Osteocyte (in vitro differentiated cells): Measurements from ENCODE around the gene INO80B. TPM values are rescaled to one million over a fixed set of nuclear protein-coding genes. Genes with fewer than 3 reads are reported as not detected.

Experiments used
- DNase-seq: peaks from one replicate; pipeline ENCODE4 v3.0.0; 2021; ENCODE audit warnings: mixed read lengths; ENCODE audit not compliant: unreplicated experiment; ENCODE audit errors: extremely low spot score
- H3K27ac Mint-ChIP-seq: one replicate; pipeline ENCODE4 v1.8.0; 2021; ENCODE audit warnings: mild to moderate bottlenecking, mixed read lengths; ENCODE audit not compliant: unreplicated experiment
- H3K27me3 Mint-ChIP-seq: one replicate; pipeline ENCODE4 v1.8.0; 2021; ENCODE audit warnings: mixed read lengths; ENCODE audit not compliant: unreplicated experiment
- H3K36me3 Mint-ChIP-seq: one replicate; pipeline ENCODE4 v1.8.0; 2021; ENCODE audit warnings: mixed read lengths; ENCODE audit not compliant: unreplicated experiment
- H3K4me1 Mint-ChIP-seq: one replicate; pipeline ENCODE4 v1.8.0; 2021; ENCODE audit warnings: mixed read lengths; ENCODE audit not compliant: unreplicated experiment
- H3K4me3 Mint-ChIP-seq: one replicate; pipeline ENCODE4 v1.8.0; 2021; ENCODE audit warnings: mild to moderate bottlenecking, moderate library complexity, mixed read lengths; ENCODE audit not compliant: unreplicated experiment
- H3K9me3 Mint-ChIP-seq: one replicate; pipeline ENCODE4 v1.8.0; 2021; ENCODE audit warnings: mixed read lengths; ENCODE audit not compliant: unreplicated experiment
- CTCF ChIP-seq: fragments of 200-600 bp; sonication (generic); IDR thresholded peaks from 2 replicates; pipeline ENCODE4 v1.5.0; 2021; ENCODE audit warnings: antibody characterized with exemption, mild to moderate bottlenecking, moderate library complexity
- total RNA-seq: library from RNA; stranded (reverse); gene quantifications from 2 replicates; pipeline ENCODE4 v1.2.1, GENCODE V29; 2021

INO80B gene
- total RNA-seq, 1 donor from 2014 or later: 41.9 TPM

- H3K27ac Mint-ChIP-seq: peak overlapping the region; percentile 83
- H3K4me3 Mint-ChIP-seq: peak overlapping the region; percentile 71
- H3K27me3 Mint-ChIP-seq: peaks cover 29% of the 10 kb centered on the region
- no peaks in the 10 kb centered on the region for H3K9me3 Mint-ChIP-seq
- peaks cover 73% of the 10 kb centered on the region for H3K4me1 Mint-ChIP-seq
- H3K36me3 Mint-ChIP-seq: peaks cover 16% of the 10 kb centered on the region
- TF ChIP-seq CTCF: peak; percentile 40
- DNase-seq: peak; percentile 92
Observed at GRCh38 chr2:74502720-74503505, 48.0 kb downstream of the INO80B start.

DNA sequence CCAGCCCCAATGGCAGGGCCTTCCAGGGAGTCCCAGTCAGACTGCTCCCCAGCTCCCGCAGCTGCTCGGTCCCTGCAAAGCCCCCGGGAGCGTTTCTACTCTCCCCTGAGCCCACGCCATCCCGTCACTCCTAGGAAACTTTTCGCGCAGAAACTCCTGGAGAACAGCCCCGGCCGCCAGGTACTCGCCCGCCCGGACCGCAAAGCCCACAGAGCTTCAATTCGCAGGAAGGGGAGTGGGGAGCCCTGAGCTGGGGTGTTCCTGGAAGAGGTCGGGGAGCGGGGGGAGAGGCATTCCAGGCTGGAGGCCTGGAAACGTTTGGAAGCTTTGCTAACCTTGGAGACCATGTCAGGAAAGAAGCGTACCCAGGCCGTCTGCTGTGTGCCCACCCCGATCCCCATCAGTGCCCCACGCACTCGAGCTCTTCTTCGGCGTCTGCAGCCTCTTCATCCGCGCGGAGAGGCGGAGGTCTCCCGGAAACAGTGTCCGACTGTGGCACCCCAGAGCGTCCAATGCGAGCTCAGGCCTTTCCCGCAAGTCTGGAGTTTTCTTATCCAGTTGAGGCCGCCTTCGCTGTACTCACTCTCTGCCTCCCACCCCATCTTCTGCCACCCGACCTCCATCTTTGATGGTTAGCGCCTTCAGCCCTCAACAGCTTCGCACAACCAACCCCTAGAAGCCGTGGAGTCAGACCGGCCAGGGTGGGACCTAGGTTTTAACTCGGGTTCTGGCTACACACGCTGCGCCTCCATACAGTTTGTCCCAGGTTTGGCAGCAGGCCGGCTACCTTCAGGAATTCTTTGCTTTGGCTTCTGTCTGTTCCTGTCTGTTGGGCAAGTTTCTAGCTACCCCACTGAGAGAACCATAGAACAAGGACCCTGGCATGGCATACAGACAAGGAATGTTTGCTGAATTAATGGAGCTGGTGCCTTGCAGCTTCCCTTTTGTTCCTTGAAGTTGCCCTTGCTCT is 48.9 kb downstream of the INO80B start:
- H3K27ac Mint-ChIP-seq: peak overlapping the region; percentile 83
- DNase-seq: no peak
- peak overlapping the region; percentile 71 for H3K4me3 Mint-ChIP-seq
- H3K27me3 Mint-ChIP-seq: peaks cover 27% of the 10 kb centered on the region
- no peak for TF ChIP-seq CTCF
- H3K36me3 Mint-ChIP-seq: peaks cover 16% of the 10 kb centered on the region
- H3K9me3 Mint-ChIP-seq: no peaks in the 10 kb centered on the region
- peaks cover 73% of the 10 kb centered on the region for H3K4me1 Mint-ChIP-seq

DNA sequence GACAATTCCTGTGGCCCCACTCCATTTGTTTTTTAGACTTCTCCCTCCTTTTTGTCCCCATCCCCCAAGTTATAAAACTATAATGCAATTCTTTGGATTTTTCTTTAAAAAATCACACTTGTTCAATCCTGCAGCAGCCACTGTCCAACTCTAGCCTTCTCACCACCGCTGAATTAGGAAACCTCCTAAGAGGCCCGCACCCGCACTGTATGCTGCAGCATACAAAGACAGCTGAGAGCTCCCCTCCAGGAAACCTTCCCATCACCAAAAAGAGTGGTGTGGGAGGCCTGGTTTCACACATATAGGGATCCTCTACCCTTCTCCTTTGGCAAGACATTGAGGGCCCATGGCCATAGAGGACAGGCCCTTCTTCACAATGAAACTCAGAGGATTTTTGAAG is 49.7 kb downstream of the INO80B start:
- H3K4me1 Mint-ChIP-seq: peaks cover 68% of the 10 kb centered on the region
- H3K9me3 Mint-ChIP-seq: no peaks in the 10 kb centered on the region
- H3K27me3 Mint-ChIP-seq: peaks cover 24% of the 10 kb centered on the region
- no peak for TF ChIP-seq CTCF
- no peak for DNase-seq
- H3K4me3 Mint-ChIP-seq: peak overlapping the region; percentile 71
- peaks cover 16% of the 10 kb centered on the region for H3K36me3 Mint-ChIP-seq
- H3K27ac Mint-ChIP-seq: peak overlapping the region; percentile 83

DNA sequence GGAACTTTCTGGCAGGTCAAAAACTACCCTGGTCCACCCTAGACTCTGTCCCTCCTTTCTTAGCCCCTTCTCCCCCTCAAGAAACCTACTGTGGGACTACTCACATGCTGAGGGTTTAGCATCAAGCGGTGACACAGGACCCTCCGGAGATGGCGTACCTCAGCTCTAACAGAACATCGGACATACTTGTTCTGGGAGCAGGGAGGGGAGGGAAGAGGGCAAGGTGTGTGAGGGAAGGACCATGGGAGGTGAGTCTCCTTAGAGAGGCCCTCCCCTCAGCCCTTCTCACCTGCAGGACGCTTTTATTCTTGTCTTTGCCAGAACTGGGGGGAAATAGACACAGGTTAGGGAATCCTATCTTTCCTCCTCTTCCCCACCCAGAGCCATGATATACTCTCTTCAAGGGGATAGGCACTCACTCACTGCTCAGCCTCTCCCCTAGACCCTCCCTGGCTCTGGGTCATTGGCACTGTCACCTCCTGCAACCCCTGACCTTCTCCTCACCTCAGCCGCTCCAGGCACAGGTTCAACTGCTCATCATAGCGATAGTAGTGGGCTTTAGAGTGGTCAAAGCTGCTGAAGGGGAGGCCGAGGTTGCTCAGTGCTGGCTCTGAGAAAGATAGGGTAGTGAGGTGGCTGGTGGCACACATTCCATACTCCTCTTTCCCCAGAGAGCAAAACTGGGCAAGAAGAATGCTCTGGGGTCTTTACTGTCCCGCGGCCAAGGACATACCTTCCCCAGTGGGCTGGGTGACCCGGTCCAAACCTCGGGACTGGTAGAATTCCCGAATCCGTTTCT is 50.8 kb downstream of the INO80B start:
- no peaks in the 10 kb centered on the region for H3K9me3 Mint-ChIP-seq
- peaks cover 20% of the 10 kb centered on the region for H3K36me3 Mint-ChIP-seq
- no peak for TF ChIP-seq CTCF
- H3K4me3 Mint-ChIP-seq: peak overlapping the region; percentile 98
- peaks cover 64% of the 10 kb centered on the region for H3K4me1 Mint-ChIP-seq
- DNase-seq: no peak
- peak overlapping the region; percentile 83 for H3K27ac Mint-ChIP-seq
- H3K27me3 Mint-ChIP-seq: peaks cover 27% of the 10 kb centered on the region
